ENCODE data around the gene P2RX3.

GRCh38 chr11:57330029-57330428 lies 8.1 kb upstream of the P2RX3 start:
- TF ChIP-seq YY1 (IDR thresholded peaks at IDR 0.05; ENCODE audit: low read depth) = no peak
- TF ChIP-seq CREB1 (IDR thresholded peaks at IDR 0.05; ENCODE audit: low read depth) = no peak
- TF ChIP-seq REST (IDR thresholded peaks at IDR 0.05; ENCODE audit: low read depth) = no peak
- TF ChIP-seq EP300 (IDR thresholded peaks at IDR 0.05; ENCODE audit: borderline replicate concordance) = no peak
- TF ChIP-seq, protein P1, sequence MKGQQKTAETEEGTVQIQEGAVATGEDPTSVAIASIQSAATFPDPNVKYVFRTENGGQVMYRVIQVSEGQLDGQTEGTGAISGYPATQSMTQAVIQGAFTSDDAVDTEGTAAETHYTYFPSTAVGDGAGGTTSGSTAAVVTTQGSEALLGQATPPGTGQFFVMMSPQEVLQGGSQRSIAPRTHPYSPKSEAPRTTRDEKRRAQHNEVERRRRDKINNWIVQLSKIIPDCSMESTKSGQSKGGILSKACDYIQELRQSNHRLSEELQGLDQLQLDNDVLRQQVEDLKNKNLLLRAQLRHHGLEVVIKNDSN (IDR thresholded peaks at IDR 0.05) = no peak
- TF ChIP-seq RAD21 (IDR thresholded peaks at IDR 0.05; ENCODE audit: low read depth) = no peak
- TF ChIP-seq, protein P2, sequence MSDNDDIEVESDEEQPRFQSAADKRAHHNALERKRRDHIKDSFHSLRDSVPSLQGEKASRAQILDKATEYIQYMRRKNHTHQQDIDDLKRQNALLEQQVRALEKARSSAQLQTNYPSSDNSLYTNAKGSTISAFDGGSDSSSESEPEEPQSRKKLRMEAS (IDR thresholded peaks at IDR 0.05) = no peak
- no peak for TF ChIP-seq ZBTB7A (IDR thresholded peaks at IDR 0.05; ENCODE audit: low read depth)
- TF ChIP-seq TAF1 (IDR thresholded peaks at IDR 0.05; ENCODE audit: low read depth) = no peak
- TF ChIP-seq FOXM1 (IDR thresholded peaks at IDR 0.05; ENCODE audit: borderline replicate concordance, low read depth) = no peak
- no peak for TF ChIP-seq CEBPB (IDR thresholded peaks at IDR 0.05)
